ENCODE measurements around the gene P4HB.
A peak's percentile ranks its signal among the peaks of the same experiment; 100 is the strongest.

Gene P4HB

DNA sequence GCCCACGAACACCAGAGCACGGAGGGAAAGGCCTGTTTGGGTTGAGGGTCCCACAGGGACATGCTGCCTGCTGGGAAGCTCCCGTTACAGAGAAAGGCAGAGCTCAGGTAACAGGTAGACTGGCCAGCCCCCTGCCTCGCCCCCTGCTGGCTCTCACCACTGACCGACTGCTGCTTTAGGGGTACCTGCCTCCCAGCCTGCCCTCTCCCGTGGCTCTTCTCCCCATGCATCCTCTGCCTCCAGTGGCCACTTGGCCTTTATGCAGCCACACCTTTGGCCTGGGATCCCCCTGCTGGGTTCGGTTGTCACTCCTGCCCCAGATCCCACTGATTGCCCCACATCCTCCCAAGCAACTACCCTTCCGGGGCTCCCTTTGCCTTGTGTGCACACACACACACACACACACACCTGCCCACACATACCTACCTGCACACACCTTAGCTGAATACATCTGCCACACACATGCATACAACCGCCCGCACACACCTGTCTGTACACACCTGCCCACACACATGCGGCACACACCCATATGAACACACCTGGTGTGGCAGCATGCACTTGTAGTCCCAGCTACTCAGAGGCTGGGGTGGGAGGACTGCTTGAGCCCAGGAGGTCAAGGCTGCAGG lies 34.4 kb downstream of the P4HB start:
- no peak for DNase-seq

DNA sequence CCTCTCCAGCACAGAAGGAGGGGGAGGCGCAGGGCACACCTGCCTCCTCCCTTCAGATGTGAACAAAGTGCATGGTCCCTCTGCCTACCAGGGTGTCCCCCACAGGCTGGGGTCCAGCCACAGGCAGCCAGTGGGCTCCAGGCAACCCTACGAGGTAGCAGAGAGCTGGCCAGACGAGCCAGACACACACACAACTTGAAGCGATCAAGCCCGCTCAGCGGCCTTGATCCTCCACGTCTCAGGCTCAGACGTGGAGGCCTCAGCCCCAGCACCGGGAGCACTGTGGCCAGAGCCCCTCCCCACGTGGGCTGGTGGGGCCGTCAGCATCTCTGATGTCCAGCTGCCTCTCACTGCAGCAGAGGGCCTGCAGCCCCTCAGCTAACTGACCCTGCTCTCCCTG lies 35.7 kb downstream of the P4HB start:
- no peak for DNase-seq

DNA sequence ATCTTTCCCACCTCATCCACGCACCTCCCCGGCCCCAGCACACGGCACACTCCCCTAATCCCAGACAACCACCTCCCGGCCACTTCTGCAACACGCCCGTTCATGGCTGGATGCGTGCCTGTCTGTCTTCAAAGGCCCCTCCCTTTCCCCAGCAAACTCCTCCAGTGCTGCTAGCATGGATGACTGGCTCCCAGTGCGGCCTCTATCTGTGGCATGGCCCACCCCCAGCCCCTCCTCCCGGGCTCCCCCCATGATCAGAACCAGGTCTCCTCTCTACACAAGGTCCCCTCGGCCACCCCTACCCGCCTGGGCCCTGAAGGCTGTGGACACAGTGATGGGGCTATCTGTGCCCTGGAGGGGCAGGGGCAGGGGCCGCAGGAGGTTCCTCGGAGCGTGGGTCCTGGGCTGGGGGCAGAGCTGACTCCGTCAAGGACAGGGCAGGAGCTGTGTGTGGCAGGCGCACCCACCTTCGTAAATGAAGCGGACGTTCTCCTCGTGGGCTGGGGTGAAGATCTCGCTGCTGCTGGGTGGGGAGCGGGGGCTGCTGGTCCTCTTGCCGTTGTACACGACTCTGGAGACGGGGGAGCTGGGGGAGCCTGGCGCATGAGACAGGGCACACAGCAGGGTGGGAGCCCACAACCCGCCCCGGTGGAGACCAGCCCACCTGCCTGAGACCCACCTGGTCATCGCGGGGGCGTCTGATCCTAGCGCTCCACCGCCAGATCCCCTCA lies 36.4 kb downstream of the P4HB start:
- DNase-seq, result no peak

DNA sequence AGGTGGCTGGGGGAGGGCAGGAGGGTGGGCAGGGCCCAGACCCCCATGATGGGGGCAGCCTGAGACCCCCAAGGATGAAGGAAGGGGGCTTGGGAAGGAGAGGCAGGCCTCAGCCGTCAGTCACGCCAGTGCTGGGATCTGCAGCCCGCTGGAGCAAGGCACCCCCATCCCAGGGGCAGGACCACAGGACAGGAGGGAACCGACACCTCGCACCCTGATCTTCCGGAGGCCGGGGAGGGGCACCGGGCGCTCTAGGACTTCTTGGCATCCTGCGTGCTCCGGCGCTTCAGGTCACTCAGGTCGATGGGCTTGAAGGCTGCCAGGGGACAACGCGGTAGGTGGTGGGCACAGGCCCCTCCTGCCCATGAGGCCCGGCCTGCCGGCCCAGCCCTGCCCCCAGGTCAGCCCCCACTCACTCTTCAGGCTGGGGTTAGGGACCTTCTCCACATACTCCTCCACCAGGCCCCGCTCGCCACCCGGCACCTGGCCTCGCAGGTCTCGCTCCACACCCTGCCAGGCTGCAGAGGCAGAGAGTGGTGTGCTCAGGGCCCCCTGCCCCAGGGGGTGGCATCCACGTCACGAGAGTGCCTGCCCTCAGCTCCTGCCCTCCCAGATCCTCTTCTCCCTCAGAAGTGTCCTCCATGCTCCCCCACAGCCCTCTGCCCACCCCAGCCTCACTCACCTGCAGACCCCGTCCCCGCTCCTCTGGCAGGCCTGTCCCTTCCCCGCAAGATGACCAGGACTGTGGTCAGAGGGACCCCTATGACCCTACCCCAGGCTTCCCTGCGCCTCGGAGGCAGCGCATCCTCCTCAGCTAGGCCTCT lies 37.1 kb downstream of the P4HB start:
- no peak for DNase-seq

DNA sequence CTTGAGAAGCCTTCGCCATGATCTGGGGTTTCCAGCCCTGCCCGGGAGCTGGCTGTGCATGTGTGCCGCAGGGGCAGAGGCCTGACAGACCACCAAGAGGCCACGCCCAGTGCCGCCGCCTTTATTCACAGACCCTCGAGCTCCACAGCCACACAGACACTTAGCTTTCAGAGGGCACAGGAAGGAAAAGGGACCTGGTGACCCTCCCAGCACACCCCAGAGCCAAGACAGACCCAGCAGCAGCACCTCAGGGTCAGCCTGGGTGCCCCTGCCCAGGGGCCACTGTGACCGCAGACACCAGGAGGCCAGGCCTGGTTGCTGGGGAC lies 38.1 kb downstream of the P4HB start:
- no peak for DNase-seq

DNA sequence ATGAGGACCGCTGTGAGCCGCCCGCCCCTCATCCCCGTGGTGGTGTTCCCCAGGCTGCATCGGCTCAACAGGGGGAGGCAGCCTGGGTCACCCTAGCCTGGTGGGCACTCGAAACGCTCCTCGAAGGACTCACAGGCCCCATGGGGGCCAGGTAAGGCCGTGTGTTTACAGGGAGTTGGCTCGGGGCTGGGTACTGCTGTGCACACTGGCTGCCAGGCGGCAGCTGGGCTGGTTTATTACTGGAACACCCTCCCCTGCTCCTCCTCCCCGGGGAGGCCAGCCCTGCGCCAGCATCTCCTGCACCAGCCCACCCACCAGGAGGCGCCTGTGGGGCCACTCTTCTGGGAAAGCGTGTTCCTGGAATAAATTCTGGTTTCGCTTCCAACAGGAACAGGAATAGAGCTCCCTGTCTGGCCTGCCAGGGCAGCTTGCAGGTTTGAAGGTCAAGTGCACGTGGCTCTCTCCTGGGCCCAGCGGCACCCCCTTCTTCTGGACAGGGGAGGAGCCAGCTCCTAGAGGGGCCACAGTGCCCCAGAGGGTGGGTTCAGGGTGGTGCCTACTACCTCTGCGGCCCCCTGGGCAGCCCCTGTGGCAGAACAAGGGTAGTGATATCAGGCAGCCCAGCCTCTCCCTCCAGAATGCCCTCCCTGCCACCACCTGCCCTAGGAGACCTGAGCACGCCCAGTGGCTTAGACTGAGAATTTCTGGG lies 38.6 kb downstream of the P4HB start:
- peak; percentile 94 for DNase-seq

DNA sequence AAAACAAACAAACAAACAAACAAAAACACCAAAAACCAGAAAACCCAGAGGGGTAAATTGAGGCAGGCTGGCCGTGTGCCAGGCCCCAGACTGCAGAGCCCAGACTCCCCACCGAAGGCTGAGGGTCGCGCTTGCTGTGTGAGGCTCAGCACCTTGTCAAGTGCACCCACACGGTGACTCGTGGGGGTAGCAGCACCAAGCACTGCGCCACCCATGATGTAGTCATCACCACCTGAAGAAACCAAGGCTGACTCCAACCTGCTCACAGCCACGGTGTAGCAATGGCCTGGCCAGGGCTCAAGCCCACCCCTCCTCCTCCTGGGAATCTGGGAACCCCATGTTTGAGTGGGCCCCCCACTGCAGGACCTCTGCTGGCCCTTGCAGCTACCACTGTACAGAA lies 39.2 kb downstream of the P4HB start:
- DNase-seq, result no peak

DNA sequence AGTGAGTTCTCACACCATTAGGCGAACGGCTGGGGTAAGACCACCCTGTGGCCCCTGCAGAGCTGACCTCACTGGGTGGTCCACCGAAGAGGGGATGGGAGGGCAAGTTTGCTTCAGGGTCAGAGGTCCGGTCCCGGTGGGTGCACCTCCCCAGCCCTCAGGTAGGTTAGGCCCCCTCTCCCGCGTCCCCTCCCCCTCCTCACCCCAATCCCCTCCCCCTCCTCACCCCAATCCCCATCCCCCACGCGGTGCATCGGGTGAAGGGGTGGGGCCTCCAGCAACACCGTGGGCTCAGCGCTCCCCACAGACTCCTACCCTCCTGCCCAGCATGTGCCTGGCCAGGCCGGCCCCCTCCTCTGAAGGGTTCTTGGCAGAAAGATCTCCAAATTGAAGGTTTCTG lies 40.6 kb downstream of the P4HB start:
- DNase-seq, result no peak

DNA sequence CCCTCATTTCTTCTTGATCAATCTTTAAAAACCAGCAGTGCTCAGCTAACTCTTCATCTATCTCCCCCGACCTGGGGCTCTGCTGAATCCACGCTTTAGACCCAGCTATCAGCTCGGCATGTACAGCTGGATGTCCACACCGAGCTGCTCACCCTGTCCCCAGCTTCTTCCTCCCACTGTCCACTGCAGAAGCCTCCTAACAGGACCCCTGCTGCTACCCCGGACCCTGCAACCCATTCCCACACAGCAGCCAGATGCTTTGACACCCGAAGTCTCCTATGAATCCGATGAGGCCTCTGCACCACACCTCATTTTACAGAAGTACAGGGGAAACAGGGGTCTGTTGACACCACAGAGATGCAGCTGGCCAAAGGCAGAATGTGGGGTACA lies 42.6 kb downstream of the P4HB start:
- no peak for DNase-seq

DNA sequence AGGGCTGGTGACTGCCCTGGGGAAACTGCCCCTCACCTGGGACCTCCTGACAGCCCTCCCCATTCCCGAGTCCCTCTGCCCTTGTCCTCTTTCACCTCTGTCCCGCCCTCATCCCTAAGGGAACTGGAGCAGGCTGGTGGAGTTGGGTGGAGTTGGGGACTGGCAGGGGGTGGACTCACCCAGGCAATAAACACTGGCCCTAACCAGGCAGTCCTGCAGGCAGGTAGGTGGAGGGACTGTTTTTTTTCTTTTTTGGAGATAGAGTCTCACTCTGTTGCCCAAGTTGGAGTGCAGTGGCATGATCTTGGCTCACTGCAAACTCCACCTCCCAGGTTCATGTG lies 44.7 kb downstream of the P4HB start:
- DNase-seq, result no peak

DNA sequence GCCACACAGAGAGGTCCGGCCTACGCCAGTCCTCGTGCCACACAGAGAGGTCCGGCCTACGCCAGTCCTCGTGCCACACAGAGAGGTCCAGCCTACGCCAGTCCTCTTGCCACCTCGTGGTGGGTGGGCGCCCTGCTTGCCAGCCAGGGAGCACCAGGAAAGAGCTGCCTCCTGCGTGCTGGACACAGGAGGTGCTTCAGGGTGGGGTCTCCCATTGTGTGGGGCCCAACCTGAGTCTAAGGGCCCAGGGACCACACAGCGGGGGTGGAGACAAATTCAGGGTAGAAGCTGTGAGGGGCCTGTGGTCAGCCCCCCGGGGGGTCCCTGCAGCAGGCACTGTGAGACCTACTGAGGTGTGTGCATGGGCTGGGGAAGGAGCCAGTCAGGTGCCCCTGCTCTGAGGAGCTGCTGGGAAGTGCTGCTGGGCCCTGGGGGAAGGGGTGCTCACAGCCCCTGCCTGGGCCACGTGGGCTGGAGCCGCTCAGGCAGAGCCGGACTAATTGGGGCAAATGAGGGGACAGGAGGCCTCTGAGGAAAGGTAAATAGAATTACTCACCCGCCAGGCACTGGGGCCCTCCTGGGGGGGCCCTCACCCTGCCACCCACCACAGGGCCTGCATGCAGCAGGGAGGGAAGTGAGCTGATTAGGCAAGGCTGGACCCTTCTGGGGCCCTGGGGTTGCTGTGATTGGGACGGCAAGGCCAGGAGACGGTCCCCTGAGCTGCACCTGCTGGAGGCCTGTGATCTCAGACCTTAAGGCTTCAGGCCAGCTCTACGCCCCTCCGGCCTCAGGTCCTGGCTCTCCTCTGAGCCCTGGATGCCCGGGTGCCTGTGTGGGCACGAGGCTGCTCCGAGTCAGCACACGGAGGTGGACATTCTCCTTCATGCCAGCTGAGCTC lies 45.3 kb downstream of the P4HB start:
- no peak for DNase-seq

DNA sequence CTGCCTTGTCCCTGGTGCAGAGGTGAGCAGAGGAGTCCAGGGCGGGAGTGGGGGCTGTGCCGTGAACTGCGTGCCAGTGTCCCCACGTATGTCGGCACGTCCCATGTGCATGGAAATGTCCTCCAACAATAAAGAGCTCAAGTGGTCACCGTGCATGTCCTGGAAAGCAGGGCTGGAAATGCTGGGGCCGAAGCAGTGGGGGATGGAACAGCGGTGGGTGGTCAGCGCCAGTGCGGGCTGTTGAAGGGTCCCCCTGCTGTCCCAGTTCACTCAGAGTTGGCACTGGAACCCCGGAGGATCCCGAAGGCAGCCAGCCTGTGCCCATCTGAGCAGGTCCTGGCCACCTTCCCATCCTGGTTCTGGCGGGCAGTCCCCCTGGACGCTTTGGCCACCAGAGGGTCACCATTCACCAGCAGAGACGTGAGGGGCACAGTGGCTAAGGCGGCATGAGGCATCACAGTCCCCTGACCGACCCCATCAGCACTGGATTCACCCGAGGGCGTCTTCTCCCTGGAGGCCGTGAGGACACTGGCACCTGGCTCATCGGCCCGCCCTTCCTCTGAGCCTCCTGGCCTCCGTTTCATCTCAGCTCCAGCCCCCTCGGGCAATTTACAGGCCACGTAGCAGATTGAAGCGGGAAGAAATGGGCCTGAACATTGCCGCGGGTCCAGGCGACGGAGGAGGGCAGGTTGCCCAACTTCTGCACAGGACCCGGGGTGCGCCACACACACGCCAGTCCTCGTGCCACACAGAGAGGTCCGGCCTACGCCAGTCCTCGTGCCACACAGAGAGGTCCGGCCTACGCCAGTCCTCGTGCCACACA lies 46.3 kb downstream of the P4HB start:
- DNase-seq, result no peak

DNA sequence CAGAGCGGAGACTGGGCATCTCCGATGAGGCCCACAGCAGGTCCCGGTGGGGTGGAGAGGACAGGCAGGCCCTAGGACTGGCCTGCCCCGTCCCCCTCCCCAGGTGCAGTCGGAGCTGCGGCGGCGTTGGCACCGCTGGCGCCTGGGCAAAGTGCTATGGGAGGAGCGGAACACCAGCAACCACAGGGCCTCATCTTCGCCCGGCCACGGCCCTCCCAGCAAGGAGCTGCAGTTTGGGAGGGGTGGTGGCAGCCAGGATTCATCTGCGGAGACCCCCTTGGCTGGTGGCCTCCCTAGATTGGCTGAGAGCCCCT lies 47.0 kb downstream of the P4HB start:
- DNase-seq, result no peak

DNA sequence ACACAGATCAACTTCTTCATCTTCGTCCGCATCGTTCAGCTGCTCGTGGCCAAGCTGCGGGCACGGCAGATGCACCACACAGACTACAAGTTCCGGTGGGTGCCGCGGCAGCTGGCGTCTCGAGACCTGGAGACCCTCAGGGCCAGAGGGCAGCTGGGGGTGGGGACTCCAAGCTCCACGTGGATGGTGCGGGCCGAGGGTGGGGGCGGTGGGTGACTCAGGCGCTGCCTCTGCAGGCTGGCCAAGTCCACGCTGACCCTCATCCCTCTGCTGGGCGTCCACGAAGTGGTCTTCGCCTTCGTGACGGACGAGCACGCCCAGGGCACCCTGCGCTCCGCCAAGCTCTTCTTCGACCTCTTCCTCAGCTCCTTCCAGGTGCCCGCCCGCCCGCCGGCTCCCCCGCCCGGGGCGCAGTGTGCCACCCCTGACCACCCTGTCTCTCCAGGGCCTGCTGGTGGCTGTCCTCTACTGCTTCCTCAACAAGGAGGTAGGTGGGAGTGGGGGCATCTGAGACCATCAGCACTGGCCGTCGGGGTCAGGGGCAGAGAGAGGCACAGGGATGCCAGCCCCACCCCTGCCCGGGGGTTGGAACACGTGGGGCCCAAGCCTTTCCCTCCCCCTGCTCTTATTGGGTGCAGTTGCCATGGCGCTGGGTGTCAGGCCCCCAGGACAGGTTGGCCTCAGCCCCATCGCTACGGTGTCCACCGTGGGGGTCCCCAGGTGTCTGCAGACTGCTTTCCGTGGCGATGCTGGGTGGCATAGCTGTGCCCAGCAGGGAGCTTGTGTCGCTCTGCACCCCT lies 47.6 kb downstream of the P4HB start:
- DNase-seq, result no peak

DNA sequence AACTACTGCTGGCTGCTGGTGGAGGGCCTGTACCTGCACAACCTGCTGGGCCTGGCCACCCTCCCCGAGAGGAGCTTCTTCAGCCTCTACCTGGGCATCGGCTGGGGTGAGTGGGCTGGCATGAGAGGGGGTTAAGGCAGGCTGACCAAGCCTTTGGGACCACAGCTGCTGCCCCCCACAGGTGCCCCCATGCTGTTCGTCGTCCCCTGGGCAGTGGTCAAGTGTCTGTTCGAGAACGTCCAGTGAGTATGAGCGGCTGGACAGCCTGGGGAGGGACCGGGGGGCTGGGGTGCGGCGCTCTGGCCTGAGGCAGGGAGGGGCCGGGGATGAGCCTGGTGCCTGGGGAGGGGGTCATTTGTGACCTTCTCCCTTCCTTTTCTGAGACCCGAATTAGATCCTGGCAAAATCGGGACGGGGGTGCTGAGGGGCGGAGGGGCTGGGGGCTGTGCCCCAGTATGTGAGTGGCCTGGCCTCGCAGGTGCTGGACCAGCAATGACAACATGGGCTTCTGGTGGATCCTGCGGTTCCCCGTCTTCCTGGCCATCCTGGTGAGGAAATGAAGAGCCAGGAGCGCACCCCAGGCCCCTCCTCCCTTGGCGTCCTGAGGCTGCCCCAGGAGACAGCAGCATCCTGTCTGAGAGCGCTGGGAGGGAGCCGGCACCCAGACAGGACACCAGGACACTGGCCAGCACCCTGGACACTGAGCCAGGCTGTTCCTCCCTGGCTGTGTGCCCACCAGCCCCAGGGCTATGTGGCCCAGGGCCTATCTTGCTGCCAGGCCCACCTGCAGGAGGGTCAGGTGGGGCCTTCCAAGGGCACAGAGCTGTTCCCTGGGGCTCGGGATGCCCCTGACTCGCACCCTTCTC lies 48.4 kb downstream of the P4HB start:
- DNase-seq, result no peak

DNA sequence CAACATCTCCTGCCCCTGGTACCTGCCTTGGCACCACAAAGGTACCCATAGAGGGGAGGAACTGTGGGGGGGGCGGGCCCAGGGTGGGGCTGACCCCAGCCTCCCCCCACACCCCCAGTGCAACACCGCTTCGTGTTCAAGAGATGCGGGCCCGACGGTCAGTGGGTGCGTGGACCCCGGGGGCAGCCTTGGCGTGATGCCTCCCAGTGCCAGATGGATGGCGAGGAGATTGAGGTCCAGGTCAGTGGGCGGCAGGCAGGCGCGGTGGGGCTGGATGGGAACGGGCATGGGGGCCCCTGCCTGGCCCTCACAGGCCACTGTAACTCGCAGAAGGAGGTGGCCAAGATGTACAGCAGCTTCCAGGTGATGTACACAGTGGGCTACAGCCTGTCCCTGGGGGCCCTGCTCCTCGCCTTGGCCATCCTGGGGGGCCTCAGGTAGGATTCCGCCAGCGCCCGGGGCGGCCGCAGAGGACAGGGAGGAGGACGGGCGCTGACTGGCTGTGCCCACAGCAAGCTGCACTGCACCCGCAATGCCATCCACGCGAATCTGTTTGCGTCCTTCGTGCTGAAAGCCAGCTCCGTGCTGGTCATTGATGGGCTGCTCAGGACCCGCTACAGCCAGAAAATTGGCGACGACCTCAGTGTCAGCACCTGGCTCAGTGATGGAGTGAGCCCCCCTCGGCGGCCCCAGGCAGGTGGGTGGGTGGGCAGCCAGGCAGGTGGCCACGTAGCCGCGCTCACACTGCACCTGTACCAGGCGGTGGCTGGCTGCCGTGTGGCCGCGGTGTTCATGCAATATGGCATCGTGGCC lies 49.2 kb downstream of the P4HB start:
- DNase-seq, result no peak

DNA sequence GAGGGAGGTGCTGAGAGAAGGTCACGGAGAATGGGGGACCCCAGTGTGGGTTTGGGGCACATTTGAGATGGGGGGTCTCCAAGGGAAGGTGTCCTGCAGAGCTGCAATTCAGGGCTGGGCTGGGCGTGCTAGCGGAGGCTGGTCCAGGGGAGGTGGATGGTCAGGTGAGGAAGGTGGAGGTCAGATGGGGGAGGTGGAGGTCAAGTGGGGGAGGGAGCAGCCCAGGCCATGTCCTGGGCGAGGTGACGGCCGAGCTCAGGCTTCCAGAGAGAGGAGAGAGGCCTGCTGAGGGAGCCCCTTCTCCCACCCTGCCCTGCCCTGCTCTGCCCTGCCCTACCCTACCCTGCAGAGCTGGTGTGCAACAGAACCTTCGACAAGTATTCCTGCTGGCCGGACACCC lies 49.9 kb downstream of the P4HB start:
- DNase-seq, result no peak

DNA sequence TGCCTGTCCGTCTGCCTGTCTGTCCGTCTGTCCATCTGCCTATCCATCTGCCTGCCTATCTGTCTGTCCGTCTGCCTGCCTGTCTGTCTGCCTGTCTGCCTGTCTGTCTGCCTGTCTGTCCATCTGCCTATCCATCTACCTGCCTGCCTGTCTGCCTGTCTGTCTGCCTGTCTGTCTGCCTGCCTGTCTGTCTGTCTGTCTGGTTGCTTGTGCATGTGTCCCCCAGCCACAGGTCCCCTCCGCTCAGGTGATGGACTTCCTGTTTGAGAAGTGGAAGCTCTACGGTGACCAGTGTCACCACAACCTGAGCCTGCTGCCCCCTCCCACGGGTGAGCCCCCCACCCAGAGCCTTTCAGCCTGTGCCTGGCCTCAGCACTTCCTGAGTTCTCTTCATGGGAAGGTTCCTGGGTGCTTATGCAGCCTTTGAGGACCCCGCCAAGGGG lies 50.8 kb downstream of the P4HB start:
- no peak for DNase-seq

Measured in MV-4-11 (cell line).